ENCODE results near the gene ICE2. TPM values are rescaled to one million over a fixed set of nuclear protein-coding genes. Genes with fewer than 3 reads are reported as not detected.

The ICE2 gene
- total and polyA plus RNA-seq, 2 of the 4 experiments (the other 2 are of a cell fraction), result 14.7 to 21.1 TPM

GRCh38 chr15:60464836-60465630 is 13.9 kb downstream of the ICE2 start:
- H2BK20ac ChIP-seq (ENCODE audit: low read depth, low read length), result no peak overlapping the region
- 80% methylated on average over 1 of the region's 7 CpGs; no CpG with 5 or more reads in 1 of the 2 experiments for WGBS, 2 experiments (ENCODE audit: extremely low coverage in 2 of 2, insufficient read length in 1 of 2)
- intact Hi-C loops (cut with micrococcal nuclease) (no loop called here), in situ Hi-C loops (cut with MboI; ENCODE audit: low sequenced_read_pairs) (no loop called here), dilution Hi-C loops (cut with HindIII; ENCODE audit: low sequenced_read_pairs, unreplicated experiment) (no loop called here)
- H3K4ac ChIP-seq (ENCODE audit: low read depth, low read length), result no peak overlapping the region
- H2BK15ac ChIP-seq (ENCODE audit: low read depth, low read length), result no peak overlapping the region
- H2AFZ ChIP-seq (replicated peaks; ENCODE audit: low read length, poor library complexity), result no peak overlapping the region
- no peak overlapping the region for H3K18ac ChIP-seq (ENCODE audit: low read depth, low read length)
- no peak overlapping the region for H4K5ac ChIP-seq (ENCODE audit: low read depth, low read length)
- ATAC-seq (ENCODE audit: low read depth) (no peak), DNase-seq (no peak)
- no peaks in the 10 kb centered on the region for H3K9me3 ChIP-seq (ENCODE audit: control insufficient read depth, insufficient read depth, low read length)
- no peaks in the 10 kb centered on the region for H4K20me1 ChIP-seq (ENCODE audit: insufficient read depth, low read length)
- H3K4me1 ChIP-seq (ENCODE audit: control insufficient read depth, insufficient read depth, low read length), result no peaks in the 10 kb centered on the region
- no peak overlapping the region for H2AK5ac ChIP-seq (ENCODE audit: low read depth, low read length)
- no peak overlapping the region for H2AK9ac ChIP-seq (replicated peaks; ENCODE audit: low read depth, low read length, poor library complexity)
- no TSS peak for BruUV-seq (replicated peaks)
- H3K14ac ChIP-seq (replicated peaks; ENCODE audit: low read depth, low read length), result no peak overlapping the region
- no peak overlapping the region for H3K4me2 ChIP-seq (ENCODE audit: low read depth, low read length)
- no peak overlapping the region for H4K8ac ChIP-seq (ENCODE audit: low read depth in 2 of 2, low read length in 2 of 2)
- H3K79me1 ChIP-seq (ENCODE audit: low read depth in 1 of 2, low read length in 2 of 2), result peaks cover 15 to 17% of the 10 kb centered on the region in 2 experiments
- no peaks in the 10 kb centered on the region; the same call in none of the 2 replicates for H3K9me1 ChIP-seq (ENCODE audit: insufficient read depth, low read length)
- no peak overlapping the region for H4K91ac ChIP-seq (ENCODE audit: insufficient read depth, low read depth, low read length)
- H3K27ac ChIP-seq (ENCODE audit: insufficient read depth, low read length), result no peak overlapping the region
- H3K23ac ChIP-seq (ENCODE audit: low read depth, low read length), result no peak overlapping the region
- H2BK120ac ChIP-seq (ENCODE audit: low read depth, low read length), result no peak overlapping the region
- TF ChIP-seq RFX5 (IDR thresholded peaks at IDR 0.05; ENCODE audit: low read depth, low read length), result no peak
- no peak for TF ChIP-seq CTCF (conservative IDR thresholded peaks at IDR 0.05; ENCODE audit: low read depth, low read length)
- no peak for TF ChIP-seq POLR2A (IDR thresholded peaks at IDR 0.05; ENCODE audit: low read depth, low read length)
- TF ChIP-seq MXI1 (IDR thresholded peaks at IDR 0.05; ENCODE audit: borderline replicate concordance, low read depth, low read length), result no peak
- no peak for TF ChIP-seq NFE2L2 (IDR thresholded peaks at IDR 0.05; ENCODE audit: low read depth, low read length)
- TF ChIP-seq BHLHE40 (IDR thresholded peaks at IDR 0.05; ENCODE audit: low read depth, low read length), result no peak
- no peak for TF ChIP-seq MAZ (IDR thresholded peaks at IDR 0.05; ENCODE audit: borderline replicate concordance, low read depth, low read length)
- TF ChIP-seq CHD1 (IDR thresholded peaks at IDR 0.05; ENCODE audit: low read depth, low read length), result no peak
- TF ChIP-seq ELK1 (IDR thresholded peaks at IDR 0.05; ENCODE audit: borderline replicate concordance, low read depth, low read length), result no peak
- POLR2A ChIA-PET (ENCODE audit: unreplicated experiment), result no interaction called here
- no peak overlapping the region for H3K56ac ChIP-seq (ENCODE audit: extremely low read depth, insufficient read depth, low read length)
- H3K9ac ChIP-seq (ENCODE audit: low read depth, low read length), result no peak overlapping the region
- H3K4me3 ChIP-seq (ENCODE audit: insufficient read depth, low read depth, low read length), result no peak overlapping the region
- peaks cover 11% of the 10 kb centered on the region for H3K36me3 ChIP-seq (ENCODE audit: control insufficient read depth, insufficient read depth, low read length)
- CTCF ChIA-PET, result interaction anchor here (0.7 kb wide), 1 partner anchor 41 kb away, joined by 5 read pairs; no protein-coding TSS in a partner anchor
- H3K27me3 ChIP-seq (ENCODE audit: control insufficient read depth, insufficient read depth, low read length), result no peaks in the 10 kb centered on the region
- H2BK5ac ChIP-seq (ENCODE audit: low read depth, low read length, poor library complexity, severe bottlenecking), result no peak overlapping the region

Data from IMR-90 (cell line).